GM19455 (cell line): Measurements from ENCODE around the gene DUSP22.

ENCODE experiments used
- ATAC-seq: cut with Tn5 transposase; IDR thresholded peaks from one replicate; pipeline ENCODE4 v1.9.1; 2021; ENCODE audit not compliant: unreplicated experiment

Gene DUSP22

DNA sequence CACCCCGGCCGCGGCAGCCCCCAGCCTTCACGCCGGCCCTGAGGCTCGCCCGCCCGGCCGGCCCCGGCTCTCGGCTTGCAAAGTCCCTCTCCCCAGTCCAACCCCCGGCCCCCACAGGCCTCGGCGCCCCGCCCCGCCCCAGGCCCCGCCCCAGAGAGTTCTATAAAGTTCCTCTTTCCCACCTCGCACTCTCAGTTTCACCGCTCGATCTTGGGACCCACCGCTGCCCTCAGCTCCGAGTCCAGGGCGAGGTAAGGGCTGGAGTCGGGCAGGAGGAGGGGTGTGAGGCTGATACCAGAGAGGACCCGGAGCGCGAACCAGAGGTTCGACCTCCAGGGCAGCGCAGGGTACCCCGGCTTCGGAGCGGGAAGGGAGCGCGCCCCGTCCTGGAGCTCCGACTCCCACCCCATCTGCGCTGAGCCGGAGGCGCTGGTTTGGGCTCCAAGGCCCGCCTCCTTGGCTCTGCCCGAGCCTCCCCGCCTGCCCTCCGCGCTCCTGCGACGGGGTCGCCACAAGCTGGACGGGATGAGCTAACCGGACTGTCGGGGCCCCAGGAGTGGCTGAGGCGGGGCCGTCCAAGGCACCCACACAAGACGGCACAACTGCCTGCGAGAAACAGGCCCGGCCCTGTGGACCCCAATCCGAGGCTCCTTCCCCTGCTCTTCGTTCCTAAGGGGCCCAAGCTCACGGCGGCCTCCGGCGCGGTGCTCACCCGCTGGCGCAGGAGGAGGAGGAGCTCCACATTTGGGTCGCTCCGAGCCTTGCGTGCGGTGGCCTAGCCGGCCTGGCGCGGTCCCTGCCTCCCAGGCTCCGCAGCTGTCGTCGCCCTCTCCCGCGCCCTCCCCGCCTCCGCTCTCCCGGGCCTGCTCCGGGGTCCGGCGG lies 99.5 kb downstream of the DUSP22 start, which contains the start of gene IRF4:
TSS of gene IRF4 (plus strand) at position 194 of the 882 bp plus-strand sequence. CDS start 1,401 bp downstream, outside the sequence.
- ATAC-seq: peak; percentile 46

DNA sequence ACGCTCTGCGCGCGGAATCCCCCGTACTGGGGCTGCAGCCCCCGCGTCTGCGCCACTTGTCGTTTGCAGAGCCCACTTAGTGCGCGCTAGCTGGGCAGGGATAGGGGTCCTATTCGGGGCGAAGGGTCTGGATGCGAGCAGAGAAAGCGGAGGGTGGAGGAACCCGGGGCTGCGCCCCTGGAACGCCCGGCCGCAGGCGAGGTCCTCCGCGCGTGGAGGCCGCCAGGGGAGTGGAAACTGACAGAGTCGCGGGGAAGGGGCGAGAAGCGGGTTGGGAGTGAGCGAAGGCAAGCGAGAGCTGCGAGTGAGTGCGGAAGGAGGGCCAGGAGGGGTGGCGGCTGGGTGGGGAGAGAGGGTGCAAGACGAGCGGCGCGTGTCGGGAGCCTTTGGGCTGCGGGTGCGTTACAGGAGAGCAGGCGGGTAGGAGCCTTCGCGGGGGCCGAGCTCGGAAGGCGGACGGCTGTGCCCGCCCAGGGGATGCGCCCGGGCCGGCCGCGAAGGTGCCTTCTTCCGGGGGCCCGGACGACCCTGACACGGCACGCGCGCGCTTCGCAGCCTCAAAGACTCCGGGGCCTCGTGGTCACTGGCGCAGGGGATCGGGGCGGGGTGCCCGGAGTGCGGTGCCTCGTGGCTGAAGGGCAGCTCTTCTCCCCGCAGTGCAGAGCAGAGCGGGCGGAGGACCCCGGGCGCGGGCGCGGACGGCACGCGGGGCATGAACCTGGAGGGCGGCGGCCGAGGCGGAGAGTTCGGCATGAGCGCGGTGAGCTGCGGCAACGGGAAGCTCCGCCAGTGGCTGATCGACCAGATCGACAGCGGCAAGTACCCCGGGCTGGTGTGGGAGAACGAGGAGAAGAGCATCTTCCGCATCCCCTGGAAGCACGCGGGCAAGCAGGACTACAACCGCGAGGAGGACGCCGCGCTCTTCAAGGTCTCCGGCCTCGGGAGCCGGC lies 100.4 kb downstream of the DUSP22 start:
- no peak for ATAC-seq

DNA sequence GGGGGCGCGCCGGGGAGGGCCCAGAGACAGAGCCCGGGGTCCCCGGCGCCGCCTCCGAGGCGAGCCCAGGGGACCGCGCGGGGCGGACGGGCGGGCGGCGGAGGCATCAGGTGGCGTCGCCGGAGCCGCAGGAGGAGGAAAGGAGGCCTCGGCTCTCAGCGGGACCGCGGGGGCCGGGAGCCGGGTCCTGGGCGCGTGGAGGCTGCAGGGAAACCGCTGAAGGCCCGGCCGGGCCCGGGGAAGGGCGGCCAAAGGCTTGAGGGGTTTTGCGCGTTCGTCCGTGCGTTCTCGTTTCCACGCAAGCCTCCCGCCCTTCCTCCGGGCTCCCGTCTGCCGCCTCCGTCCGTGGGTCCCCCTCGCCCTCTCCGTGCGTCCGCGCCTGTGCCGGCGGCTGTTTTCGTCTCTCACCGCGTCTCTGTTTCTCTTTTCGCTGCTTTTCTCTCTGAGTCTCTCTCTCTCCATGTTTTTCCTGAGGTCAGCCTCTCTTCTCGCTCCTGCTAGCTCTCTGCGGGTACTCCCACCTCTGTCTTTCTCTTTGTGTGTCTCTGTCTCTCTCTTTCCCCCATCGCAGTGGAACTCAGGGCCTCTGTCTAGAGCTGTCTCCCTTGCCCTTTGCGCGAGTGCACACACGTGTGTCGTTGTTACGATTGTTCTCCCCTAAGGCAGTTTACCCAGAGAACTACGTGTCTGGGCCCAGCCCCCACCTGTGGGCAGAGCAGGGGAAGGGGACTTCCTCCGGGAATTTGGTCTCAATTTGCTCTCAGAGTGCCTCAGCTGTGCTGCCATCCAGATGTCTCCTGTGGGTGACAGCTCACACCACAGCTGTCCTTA lies 101.3 kb downstream of the DUSP22 start:
- ATAC-seq: no peak

DNA sequence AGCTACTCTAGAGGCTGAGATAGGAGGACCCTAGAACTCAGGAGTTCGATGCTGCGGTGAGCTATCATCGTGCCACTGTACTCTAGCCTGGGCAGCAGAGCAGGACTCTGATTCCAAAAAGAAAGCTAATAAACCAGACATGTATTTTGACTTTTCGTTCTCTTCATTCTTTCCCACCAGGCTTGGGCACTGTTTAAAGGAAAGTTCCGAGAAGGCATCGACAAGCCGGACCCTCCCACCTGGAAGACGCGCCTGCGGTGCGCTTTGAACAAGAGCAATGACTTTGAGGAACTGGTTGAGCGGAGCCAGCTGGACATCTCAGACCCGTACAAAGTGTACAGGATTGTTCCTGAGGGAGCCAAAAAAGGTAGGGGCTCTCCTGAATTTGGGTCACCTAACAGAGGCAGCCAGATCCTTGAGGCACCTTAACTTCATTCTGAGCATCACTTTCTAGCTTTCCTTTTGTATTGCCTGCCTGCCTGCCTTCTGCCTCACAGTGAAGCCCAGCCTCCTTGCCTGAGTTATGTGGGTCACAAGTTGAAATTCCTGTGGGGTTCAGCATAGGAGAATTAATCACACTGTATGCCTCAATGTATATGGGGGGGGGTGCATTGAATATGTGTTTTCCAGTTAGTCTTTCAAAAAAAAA lies 102.5 kb downstream of the DUSP22 start:
- ATAC-seq: no peak

DNA sequence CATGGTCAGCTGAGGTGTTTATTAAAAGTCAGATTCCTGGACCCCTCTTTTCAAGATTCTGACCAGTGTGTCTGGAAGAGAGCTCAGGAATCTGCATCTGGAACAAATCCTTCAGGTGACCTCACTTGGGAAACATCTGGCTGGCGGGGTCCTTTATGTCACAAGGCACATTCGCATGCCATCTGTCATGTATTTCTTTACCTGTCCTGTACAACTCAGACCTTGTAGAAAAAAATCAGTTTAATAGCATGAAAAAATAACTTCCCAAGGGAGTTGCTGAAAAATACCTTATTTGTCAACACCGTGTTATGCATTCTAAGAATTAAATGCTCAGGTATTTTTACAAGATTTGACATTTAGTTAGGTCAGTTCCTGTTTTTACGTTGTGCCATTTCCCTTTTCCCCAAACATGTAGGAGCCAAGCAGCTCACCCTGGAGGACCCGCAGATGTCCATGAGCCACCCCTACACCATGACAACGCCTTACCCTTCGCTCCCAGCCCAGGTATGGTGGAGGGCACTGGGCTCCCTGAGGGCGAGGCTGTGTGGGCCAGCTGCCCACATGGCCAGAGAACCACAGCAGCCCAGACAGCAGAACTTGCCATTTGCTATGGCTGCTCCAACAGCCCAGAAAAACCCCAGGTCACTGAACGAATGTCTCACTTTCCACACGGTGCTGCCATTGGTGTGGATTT lies 103.3 kb downstream of the DUSP22 start:
- ATAC-seq: no peak

DNA sequence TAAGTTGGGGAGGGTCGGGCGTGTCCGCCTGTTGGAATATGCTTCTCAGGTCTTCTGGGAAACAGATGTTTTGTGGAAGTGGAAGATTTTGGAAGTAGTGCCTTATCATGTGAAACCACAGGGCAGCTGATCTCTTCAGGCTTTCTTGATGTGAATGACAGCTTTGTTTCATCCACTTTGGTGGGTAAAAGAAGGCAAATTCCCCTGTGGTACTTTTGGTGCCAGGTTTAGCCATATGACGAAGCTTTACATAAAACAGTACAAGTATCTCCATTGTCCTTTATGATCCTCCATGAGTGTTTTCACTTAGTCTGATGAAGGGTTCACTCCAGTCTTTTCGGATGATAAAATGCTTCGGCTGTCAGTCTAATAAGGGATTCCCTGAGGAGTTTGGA lies 103.8 kb downstream of the DUSP22 start:
- ATAC-seq: no peak

DNA sequence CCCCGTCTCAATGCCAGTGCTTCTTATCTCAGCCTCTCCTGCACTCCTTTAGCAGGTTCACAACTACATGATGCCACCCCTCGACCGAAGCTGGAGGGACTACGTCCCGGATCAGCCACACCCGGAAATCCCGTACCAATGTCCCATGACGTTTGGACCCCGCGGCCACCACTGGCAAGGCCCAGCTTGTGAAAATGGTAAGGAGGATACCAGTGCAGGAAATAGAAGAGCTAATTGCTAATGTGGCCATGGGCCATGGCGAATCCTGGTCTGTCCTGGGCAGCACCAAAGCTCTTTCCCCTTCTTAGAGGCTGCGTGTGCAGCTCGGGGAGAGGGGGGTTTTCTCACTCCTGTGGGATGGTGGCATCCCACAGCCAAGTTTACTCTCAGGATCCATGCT lies 104.8 kb downstream of the DUSP22 start:
- no peak for ATAC-seq

DNA sequence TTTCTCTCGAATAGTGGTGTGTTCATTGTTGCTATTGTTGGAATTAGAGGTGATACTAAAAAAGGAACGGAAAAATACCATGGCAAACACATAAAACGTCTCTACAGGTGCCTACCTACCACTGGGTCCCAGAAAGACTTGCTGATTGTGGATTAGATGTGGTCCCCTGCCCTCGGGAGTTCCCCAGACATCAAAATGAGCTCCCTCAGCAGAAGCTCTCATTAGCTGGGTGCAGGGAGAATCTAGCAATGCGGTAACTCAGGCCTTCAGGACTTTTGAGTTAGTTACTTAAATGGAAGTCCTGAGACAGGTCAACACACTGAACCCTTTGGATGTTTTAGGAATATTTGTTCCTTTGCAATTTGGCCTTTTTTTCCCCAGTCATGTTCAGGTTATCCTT lies 105.3 kb downstream of the DUSP22 start:
- ATAC-seq: no peak

DNA sequence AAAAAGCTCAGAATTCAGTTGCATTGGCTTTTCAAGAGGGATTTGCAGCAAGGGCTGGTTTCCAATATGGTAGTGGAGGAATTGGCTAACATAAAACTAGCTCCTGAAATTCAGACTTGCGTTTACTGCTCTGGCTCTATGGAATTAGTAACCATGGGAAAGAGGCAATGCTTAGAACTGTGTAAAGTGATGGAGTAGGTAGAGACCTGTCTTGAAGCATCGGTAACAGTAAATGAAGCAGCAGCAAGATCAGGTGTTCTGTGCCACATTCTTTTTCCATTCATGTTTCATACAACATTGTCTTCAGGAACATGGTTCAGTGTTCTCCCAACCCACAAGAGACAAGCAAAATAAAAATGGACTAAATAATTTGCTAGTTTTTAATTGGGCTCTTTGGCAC lies 105.8 kb downstream of the DUSP22 start:
- ATAC-seq: no peak

DNA sequence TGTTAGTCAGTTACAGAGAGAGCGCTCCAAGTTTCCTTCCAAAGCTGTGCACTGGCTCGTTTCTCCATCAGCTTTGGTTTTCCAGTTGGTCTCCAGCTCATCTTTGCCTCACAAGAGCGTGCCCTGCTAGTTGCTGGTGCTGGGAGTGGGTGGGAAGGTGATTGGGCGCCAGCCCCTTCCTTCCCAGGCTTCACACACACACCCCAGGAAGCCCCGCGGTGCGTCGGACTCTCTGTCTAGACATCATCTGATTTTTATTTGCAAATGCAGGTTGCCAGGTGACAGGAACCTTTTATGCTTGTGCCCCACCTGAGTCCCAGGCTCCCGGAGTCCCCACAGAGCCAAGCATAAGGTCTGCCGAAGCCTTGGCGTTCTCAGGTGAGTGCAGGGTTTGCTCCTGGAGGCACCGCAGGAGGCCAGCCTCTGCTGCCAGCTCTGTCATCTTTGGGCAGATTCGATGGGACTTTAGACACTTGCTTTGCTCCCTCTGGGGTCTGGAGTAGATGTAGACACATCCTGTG lies 106.3 kb downstream of the DUSP22 start:
- no peak for ATAC-seq

DNA sequence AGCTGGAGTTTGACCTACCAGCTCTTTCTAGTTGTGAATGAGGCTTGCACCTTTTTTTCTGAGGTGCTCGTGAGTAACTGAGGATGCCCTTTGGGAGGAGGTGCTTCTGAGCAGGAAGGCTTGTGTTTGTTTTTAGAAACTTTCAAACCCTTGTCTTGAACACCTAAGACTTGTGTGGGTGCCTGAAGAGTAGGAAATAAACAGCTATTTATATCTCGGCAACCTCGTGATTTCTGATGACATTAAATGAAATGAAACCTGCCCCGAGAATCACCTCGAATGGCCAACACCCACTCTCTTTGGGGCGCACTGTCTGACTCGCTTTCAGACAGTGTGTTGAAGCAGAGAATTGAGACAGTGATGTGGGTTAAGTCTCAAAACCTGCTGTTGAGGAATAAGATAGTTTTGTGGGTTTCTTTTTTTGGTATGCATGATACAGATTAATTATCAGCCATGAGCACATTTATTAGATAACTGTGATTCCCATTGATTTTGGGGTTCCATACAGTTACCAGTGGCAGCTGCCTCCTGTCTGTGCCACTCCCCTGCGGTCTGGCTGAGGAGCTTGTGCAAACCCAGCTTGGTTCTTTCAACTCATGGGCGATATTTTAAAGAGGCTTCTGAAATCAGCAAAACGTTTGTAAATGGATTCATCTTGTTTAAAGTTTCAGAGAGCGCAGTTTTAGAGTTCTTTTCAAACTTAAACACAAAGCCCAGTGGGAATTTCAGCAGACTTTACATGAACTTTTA lies 107.7 kb downstream of the DUSP22 start:
- ATAC-seq: no peak

DNA sequence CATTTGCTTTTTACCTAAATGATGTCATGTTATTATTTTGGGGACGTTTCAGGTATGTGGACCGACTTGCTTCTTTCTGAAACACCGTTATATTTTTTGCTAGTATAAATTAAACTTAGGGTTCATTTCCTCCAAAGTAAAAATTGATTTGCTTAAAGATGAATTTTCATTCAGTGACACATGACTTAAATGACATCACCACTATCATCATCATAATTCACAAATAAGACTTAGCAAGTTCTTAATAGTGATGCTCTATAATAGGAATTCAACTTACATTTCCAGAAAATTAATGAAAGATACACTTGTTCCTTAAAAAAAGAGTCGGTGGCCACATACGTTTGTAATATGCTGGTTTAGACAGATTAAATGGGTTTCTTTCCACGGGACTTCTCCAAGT lies 108.5 kb downstream of the DUSP22 start:
- ATAC-seq: no peak
